ENCODE measurements around the gene IL16.

Gene IL16

GRCh38 chr15:81362790-81363189 lies 166.1 kb downstream of the IL16 start:
- no peak for TF ChIP-seq CTCF (IDR thresholded peaks at IDR 0.05; ENCODE audit: insufficient read depth, missing control alignments)
- FAIRE-seq (no peak), DNase-seq (ENCODE audit: insufficient read length, low spot score) (no peak)

- DNase-seq (ENCODE audit: insufficient read length, low spot score) (no peak), FAIRE-seq (no peak)
- TF ChIP-seq CTCF (IDR thresholded peaks at IDR 0.05; ENCODE audit: insufficient read depth, missing control alignments): no peak
These were observed 166.6 kb downstream of the IL16 start for GRCh38 chr15:81363276-81363675.

All from D721Med (cell line).